ENCODE measurements around the gene PDE7B.
"Not testable (repeated sequence)": the region's sequence is repeated elsewhere in the genome, so short reads cannot be mapped to it uniquely, and the experiment has no call there.

The PDE7B gene

GRCh38 chr6:136134268-136134667 lies 282.8 kb downstream of the PDE7B start:
- H3K27me3 Mint-ChIP-seq, result peaks cover 3% of the 10 kb centered on the region
- H3K9me3 Mint-ChIP-seq (ENCODE audit: low read depth), result peaks cover 4% of the 10 kb centered on the region
- no peaks in the 10 kb centered on the region for H3K4me1 Mint-ChIP-seq (ENCODE audit: low read depth)
- no peak overlapping the region for H3K27ac Mint-ChIP-seq
- no peaks in the 10 kb centered on the region for H3K36me3 Mint-ChIP-seq
- no peak overlapping the region for H3K4me3 Mint-ChIP-seq

- Mint-ChIP-seq H3K4me3 (no peak overlapping the region), H3K27ac (no peak overlapping the region), H3K27me3 (peaks cover 1% of the 10 kb centered on the region), H3K36me3 (no peaks in the 10 kb centered on the region), H3K4me1 (ENCODE audit: low read depth) (no peaks in the 10 kb centered on the region), H3K9me3 (ENCODE audit: low read depth) (peaks cover 4% of the 10 kb centered on the region)
Observed at GRCh38 chr6:136134751-136135150, 283.2 kb downstream of the PDE7B start.

GRCh38 chr6:136136274-136136673 lies 284.8 kb downstream of the PDE7B start:
- H3K4me3 Mint-ChIP-seq, result no peak overlapping the region
- no peaks in the 10 kb centered on the region for H3K36me3 Mint-ChIP-seq
- no peaks in the 10 kb centered on the region for H3K4me1 Mint-ChIP-seq (ENCODE audit: low read depth)
- no peaks in the 10 kb centered on the region for H3K27me3 Mint-ChIP-seq
- no peaks in the 10 kb centered on the region for H3K9me3 Mint-ChIP-seq (ENCODE audit: low read depth)
- no peak overlapping the region for H3K27ac Mint-ChIP-seq

GRCh38 chr6:136137008-136137692 lies 285.6 kb downstream of the PDE7B start:
- Mint-ChIP-seq H3K27me3 (no peaks in the 10 kb centered on the region), H3K4me1 (ENCODE audit: low read depth) (no peaks in the 10 kb centered on the region), H3K36me3 (peaks cover 2% of the 10 kb centered on the region), H3K9me3 (ENCODE audit: low read depth) (no peaks in the 10 kb centered on the region), H3K27ac (no peak overlapping the region), H3K4me3 (no peak overlapping the region)

- H3K4me1 Mint-ChIP-seq (ENCODE audit: low read depth), result no peaks in the 10 kb centered on the region
- H3K27me3 Mint-ChIP-seq, result no peaks in the 10 kb centered on the region
- no peak overlapping the region for H3K27ac Mint-ChIP-seq
- H3K36me3 Mint-ChIP-seq, result peaks cover 2% of the 10 kb centered on the region
- no peaks in the 10 kb centered on the region for H3K9me3 Mint-ChIP-seq (ENCODE audit: low read depth)
- H3K4me3 Mint-ChIP-seq, result no peak overlapping the region
Observed at GRCh38 chr6:136137739-136138402, 286.4 kb downstream of the PDE7B start.

GRCh38 chr6:136139111-136139510 lies 287.6 kb downstream of the PDE7B start:
- H3K27ac Mint-ChIP-seq; H3K4me1 Mint-ChIP-seq (ENCODE audit: low read depth); H3K9me3 Mint-ChIP-seq (ENCODE audit: low read depth); H3K27me3 Mint-ChIP-seq; H3K4me3 Mint-ChIP-seq; H3K36me3 Mint-ChIP-seq: not testable (repeated sequence)

- Mint-ChIP-seq H3K4me3 (no peak overlapping the region), H3K36me3 (peaks cover 2% of the 10 kb centered on the region), H3K9me3 (ENCODE audit: low read depth) (no peaks in the 10 kb centered on the region), H3K27me3 (no peaks in the 10 kb centered on the region), H3K4me1 (ENCODE audit: low read depth) (no peaks in the 10 kb centered on the region), H3K27ac (no peak overlapping the region)
Observed at GRCh38 chr6:136144251-136145023, 292.9 kb downstream of the PDE7B start.

GRCh38 chr6:136146130-136146529 lies 294.6 kb downstream of the PDE7B start:
- H3K4me3 Mint-ChIP-seq, result no peak overlapping the region
- H3K27ac Mint-ChIP-seq, result no peak overlapping the region
- H3K36me3 Mint-ChIP-seq, result peaks cover 2% of the 10 kb centered on the region
- no peaks in the 10 kb centered on the region for H3K9me3 Mint-ChIP-seq (ENCODE audit: low read depth)
- no peaks in the 10 kb centered on the region for H3K27me3 Mint-ChIP-seq
- H3K4me1 Mint-ChIP-seq (ENCODE audit: low read depth), result no peaks in the 10 kb centered on the region

GRCh38 chr6:136147342-136147741 lies 295.8 kb downstream of the PDE7B start:
- Mint-ChIP-seq H3K4me1 (ENCODE audit: low read depth) (no peaks in the 10 kb centered on the region), H3K27me3 (no peaks in the 10 kb centered on the region), H3K9me3 (ENCODE audit: low read depth) (no peaks in the 10 kb centered on the region), H3K36me3 (no peaks in the 10 kb centered on the region), H3K4me3 (no peak overlapping the region), H3K27ac (no peak overlapping the region)

- no peaks in the 10 kb centered on the region for H3K9me3 Mint-ChIP-seq (ENCODE audit: low read depth)
- no peaks in the 10 kb centered on the region for H3K4me1 Mint-ChIP-seq (ENCODE audit: low read depth)
- no peaks in the 10 kb centered on the region for H3K27me3 Mint-ChIP-seq
- H3K36me3 Mint-ChIP-seq, result no peaks in the 10 kb centered on the region
- H3K4me3 Mint-ChIP-seq, result no peak overlapping the region
- no peak overlapping the region for H3K27ac Mint-ChIP-seq
Observed at GRCh38 chr6:136148051-136148450, 296.6 kb downstream of the PDE7B start.

- Mint-ChIP-seq H3K9me3 (ENCODE audit: low read depth) (no peaks in the 10 kb centered on the region), H3K27ac (no peak overlapping the region), H3K27me3 (no peaks in the 10 kb centered on the region), H3K4me3 (no peak overlapping the region), H3K4me1 (ENCODE audit: low read depth) (no peaks in the 10 kb centered on the region), H3K36me3 (no peaks in the 10 kb centered on the region)
Observed at GRCh38 chr6:136148523-136148922, 297.0 kb downstream of the PDE7B start.

GRCh38 chr6:136149311-136149710 lies 297.8 kb downstream of the PDE7B start:
- no peaks in the 10 kb centered on the region for H3K27me3 Mint-ChIP-seq
- H3K4me3 Mint-ChIP-seq, result no peak overlapping the region

GRCh38 chr6:136150961-136151360 lies 299.5 kb downstream of the PDE7B start:
- no peaks in the 10 kb centered on the region for H3K4me1 Mint-ChIP-seq (ENCODE audit: low read depth)
- H3K36me3 Mint-ChIP-seq, result no peaks in the 10 kb centered on the region
- H3K4me3 Mint-ChIP-seq, result no peak overlapping the region
- no peaks in the 10 kb centered on the region for H3K27me3 Mint-ChIP-seq
- H3K9me3 Mint-ChIP-seq (ENCODE audit: low read depth), result no peaks in the 10 kb centered on the region
- H3K27ac Mint-ChIP-seq, result no peak overlapping the region

More at GRCh38 chr6:136149311-136149710, 297.8 kb downstream of the PDE7B start:
- Mint-ChIP-seq H3K36me3 (no peaks in the 10 kb centered on the region), H3K9me3 (ENCODE audit: low read depth) (no peaks in the 10 kb centered on the region), H3K27ac (no peak overlapping the region), H3K4me1 (ENCODE audit: low read depth) (no peaks in the 10 kb centered on the region)

GRCh38 chr6:136153707-136154375 lies 302.3 kb downstream of the PDE7B start:
- Mint-ChIP-seq H3K27me3 (no peaks in the 10 kb centered on the region), H3K36me3 (no peaks in the 10 kb centered on the region), H3K27ac (no peak overlapping the region), H3K4me1 (ENCODE audit: low read depth) (no peaks in the 10 kb centered on the region), H3K9me3 (ENCODE audit: low read depth) (no peaks in the 10 kb centered on the region), H3K4me3 (no peak overlapping the region)

GRCh38 chr6:136155191-136155590 lies 303.7 kb downstream of the PDE7B start:
- Mint-ChIP-seq H3K36me3 (no peaks in the 10 kb centered on the region), H3K27me3 (no peaks in the 10 kb centered on the region), H3K27ac (no peak overlapping the region), H3K9me3 (ENCODE audit: low read depth) (no peaks in the 10 kb centered on the region), H3K4me3 (no peak overlapping the region), H3K4me1 (ENCODE audit: low read depth) (no peaks in the 10 kb centered on the region)

Measured in activated naive CD8-positive, alpha-beta T cell (primary cell).